B cell (primary cell): ENCODE data around the gene GSS.
"Not testable (repeated sequence)": the region's sequence is repeated elsewhere in the genome, so short reads cannot be mapped to it uniquely, and the experiment has no call there.

ENCODE experiments used
- EZH2 ChIP-seq: IDR thresholded peaks from 2 replicates; pipeline ENCODE4 v1.6.1; 2012; ENCODE audit warnings: borderline replicate concordance, low read depth, mild to moderate bottlenecking, moderate library complexity, low read length; ENCODE audit not compliant: insufficient read depth, poor library complexity, severe bottlenecking
- TF ChIP-seq, protein P1 (sequence below): fragments of 200-600 bp; IDR thresholded peaks from one replicate; pipeline ENCODE4 v1.8.0; 2022; ENCODE audit warnings: antibody characterized with exemption, mild to moderate bottlenecking

DNA sequence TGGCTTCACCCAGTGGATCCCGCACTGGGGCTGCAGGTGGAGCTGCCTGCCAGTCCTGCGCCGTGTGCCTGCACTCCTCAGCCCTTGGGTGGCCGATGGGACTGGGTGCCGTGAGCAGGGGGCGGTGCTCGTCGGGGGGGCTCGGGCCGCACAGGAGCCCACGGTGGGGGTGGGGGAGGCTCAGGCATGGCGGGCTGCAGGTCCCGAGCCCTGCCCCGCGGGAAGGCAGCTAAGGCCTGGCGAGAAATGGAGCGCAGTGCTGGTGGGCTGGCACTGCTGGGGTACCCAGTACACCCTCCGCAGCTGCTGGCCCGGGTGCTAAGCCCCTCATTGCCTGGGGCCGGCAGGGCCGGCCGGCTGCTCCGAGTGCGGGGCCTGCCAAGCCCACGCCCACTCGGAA is 56.9 kb downstream of the GSS start:
- TF ChIP-seq, protein P1, sequence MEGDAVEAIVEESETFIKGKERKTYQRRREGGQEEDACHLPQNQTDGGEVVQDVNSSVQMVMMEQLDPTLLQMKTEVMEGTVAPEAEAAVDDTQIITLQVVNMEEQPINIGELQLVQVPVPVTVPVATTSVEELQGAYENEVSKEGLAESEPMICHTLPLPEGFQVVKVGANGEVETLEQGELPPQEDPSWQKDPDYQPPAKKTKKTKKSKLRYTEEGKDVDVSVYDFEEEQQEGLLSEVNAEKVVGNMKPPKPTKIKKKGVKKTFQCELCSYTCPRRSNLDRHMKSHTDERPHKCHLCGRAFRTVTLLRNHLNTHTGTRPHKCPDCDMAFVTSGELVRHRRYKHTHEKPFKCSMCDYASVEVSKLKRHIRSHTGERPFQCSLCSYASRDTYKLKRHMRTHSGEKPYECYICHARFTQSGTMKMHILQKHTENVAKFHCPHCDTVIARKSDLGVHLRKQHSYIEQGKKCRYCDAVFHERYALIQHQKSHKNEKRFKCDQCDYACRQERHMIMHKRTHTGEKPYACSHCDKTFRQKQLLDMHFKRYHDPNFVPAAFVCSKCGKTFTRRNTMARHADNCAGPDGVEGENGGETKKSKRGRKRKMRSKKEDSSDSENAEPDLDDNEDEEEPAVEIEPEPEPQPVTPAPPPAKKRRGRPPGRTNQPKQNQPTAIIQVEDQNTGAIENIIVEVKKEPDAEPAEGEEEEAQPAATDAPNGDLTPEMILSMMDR = not testable (repeated sequence)
- not testable (repeated sequence) for TF ChIP-seq EZH2
